Measurements from ENCODE around the gene MECP2.
"Not testable (repeated sequence)": the region's sequence is repeated elsewhere in the genome, so short reads cannot be mapped to it uniquely, and the experiment has no call there.

The MECP2 gene

DNA sequence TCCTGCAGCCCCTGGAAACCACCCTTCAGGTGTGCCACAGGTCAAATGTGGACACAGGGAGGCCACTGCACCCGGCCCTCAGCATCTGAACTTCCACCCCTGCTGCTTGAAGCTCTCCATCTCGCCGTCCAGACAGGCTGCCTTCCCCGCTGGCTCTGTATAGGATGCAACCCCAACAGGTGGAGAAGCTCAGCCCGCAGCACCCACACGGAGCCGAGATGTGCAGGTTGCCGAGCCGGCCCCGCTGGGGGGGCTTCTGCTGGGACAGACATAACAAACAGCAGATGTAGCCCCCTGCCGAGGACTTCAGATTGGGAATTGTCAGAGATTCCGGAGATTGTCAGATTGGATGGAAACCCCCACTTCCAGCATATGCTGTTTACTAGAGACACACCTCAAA is 104.4 kb downstream of the MECP2 start:
- no peak for DNase-seq (ENCODE audit: low read depth)

DNA sequence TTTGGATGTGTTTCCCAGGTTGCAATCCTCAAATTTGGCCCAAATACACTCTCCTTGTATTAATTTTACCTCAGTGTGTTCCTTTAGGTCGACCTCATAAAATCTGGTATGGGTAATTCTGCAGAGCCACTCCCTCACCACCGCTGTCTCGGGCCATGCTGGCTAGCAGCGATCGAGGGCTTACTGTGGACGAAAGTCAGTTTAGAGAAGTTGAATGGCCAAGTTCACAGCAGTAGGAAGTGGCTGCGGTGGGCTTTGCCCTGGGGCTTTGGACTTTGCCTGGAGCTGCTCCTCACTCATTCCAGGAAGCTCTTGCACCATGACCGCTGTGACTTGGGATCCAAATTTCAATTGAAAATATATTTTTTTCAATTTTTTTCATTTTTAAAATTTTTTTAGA is 105.3 kb downstream of the MECP2 start:
- DNase-seq (ENCODE audit: low read depth): no peak

DNA sequence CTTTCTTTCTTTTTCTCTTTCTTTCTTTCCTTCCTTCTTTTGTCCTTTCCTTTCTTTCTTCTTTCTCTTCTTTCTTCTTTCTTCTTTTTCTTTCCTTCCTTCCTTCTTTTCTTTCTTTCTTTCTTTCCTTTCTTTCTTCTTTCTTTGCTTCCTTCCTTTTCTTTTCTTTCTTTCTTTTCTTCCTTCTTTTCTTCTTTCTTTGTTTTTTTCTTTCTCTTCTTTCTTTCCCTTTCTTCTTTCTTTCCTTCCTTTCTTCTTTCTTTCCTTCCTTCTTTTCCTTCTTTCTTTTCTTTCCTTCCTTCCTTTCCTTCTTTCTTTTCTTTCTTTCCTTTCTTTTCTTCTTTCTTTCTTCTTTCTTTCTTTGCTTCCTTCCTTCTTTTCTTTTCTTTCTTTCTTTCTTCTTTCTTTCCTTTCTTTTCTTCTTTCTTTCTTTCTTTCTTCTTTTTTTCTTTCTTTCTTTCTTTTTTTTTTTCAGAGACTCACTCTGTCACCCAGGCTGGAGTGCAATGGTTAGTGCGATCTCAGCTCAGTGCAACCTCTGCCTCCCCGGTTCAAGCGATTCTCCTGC is 106.4 kb downstream of the MECP2 start:
- DNase-seq (ENCODE audit: low read depth): no peak

DNA sequence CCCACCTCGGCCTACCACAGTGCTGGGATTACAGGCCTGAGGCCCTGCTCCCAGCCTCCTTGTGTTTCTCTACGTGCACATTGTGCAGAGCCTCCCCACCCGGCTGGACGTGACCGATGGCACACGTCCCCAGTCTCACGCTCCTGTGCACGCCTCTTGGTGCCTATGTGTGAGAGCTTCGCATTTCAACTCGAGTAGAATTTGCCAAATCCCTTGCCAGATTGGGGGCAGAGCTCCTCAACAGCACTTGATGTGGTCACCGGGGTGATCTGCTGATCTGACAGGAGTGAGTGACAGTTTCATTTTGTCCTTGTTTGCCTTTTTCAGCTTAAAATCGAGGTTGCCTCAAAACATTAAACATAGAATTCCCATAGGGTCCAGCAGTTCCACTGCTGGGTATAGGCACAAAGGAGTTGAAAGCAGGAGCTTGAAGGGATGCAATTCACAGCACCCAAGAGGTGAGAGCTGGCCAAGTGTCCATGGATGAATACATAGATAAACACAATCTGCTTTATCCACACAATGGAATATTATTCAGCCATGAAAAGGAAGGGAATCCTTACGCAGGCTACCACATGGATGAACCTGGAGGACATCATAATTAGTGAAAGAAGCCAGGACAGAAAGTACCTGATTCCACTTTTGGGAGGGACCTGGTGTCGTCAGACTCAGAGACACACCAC is 107.4 kb downstream of the MECP2 start:
- DNase-seq (ENCODE audit: low read depth): no peak

DNA sequence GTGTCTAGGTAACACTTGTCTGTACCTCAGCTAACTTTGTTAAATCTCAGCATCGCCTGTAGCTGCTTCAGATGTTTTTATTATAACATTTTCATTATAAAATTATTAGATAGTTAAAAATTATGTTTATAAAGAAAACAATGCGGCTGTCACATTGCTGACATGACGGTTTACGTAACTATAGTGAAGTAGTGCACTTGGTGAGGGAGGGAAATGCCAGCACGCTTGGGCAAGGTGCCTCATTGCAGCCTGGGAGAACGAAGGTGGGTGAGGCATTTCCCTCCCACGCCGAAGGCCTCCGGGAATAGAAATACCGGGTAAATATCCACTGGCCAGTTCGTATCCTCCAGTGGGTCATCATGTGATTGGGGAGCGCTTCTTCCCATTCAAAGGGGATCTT is 109.0 kb downstream of the MECP2 start:
- no peak for DNase-seq (ENCODE audit: low read depth)

DNA sequence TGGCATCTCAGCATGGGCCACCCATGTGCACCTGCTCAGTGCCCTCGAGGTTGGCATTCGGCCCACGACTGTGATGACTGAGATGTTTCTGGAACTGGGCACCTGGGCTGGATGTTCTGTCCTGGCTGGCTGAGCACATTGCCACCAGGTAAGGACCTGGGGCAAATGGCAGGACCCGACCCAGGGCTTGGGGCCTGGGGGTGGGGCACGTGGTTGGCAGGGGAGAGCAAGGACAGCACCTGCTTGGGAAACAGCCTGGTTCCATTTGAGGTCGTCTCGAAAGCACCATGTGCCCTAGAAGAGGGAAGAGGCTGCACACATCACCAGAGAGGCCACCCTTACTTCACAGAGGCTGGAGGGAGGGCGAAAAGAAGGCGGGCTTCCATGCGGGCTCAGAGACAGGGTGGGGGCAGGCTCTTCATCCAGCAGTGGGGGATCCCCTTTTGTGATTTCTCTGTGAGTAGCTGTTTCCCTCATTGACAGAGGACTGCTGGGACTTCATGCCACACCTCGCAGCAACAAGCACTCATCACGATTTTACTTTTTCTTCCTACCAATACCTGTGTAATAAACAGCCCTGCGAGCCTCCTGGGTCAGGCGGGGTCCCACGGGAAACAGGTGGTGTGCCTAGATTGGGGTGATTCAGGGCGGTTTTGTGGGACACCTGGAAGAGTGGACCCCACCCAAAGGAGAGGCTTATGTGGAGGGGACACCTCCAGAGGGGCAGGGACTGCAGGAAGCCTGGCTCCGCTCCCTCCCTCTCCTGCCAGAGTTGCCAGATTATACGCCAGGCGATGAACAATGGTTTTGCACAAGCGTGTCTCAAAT is 113.0 kb downstream of the MECP2 start:
- peak; percentile 49 for DNase-seq (ENCODE audit: low read depth)

DNA sequence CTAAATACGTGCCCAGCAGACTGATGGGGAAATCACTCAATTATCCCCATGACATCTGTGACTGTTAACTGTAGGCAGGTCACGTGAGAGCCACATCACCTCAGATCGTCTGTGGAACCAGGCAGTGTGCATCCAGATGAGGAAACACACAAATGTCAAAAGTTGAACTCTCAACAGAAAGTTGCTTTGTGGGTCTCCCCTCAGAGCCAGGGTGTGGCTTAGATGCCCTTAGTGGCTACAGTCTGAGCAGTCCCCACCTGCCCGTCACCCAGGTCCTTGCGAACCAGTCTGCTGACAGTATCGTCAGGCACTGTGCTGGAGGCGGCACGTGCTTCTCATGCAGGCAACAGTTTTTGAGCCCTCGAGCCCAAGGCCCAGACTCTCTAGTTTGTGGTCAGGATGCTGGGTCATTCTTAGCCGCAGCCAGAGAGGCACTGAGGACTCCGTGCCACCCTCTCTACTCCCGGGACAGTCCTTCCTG is 114.2 kb downstream of the MECP2 start:
- no peak for DNase-seq (ENCODE audit: low read depth)

DNA sequence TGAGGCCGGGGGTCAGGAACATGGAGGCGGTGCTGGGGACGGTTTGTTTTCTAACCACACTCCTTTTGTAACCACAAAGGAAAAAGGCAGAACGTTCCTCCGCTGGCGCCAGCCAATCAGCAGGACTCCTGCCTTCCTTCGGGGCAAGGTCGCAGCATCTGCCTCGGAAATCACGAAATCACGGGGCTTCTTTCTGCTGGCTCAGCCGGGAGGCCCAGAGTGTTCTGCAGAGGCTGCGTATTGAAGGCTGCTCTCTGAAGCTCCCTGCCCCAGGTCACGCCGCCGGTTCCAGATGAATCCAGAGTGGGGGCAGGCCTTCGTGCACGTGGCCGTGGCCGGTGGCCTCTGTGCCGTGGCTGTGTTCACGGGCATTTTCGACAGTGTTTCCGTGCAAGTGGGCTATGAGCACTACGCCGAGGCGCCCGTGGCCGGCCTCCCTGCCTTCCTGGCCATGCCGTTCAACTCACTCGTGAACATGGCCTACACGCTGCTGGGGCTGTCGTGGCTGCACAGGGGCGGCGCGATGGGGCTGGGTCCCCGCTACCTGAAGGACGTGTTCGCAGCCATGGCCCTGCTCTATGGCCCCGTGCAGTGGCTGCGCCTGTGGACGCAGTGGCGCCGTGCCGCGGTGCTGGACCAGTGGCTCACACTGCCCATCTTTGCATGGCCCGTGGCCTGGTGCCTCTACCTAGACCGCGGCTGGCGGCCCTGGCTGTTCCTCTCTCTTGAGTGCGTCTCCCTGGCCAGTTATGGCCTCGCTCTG is 115.6 kb downstream of the MECP2 start:
- peak; percentile 36 for DNase-seq (ENCODE audit: low read depth)

DNA sequence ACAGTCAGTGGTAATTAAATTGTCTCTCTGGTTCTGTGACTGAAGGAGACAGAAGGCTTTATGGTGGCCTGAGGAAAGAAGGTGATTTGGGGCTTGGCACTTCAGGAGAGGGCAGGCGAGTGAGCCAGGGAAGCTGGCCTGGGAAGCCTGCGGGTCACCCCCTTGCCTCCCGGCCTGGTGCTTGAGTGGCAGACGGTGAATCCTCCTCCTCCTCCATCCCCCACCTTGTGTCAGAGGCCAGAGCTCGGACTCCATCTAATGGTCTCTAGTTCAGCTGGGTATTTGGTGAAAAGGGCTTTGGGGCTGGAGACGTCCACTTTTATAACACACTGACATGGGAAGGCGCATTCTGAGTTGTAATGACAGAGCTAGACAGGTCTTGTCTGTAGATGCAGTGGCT is 116.3 kb downstream of the MECP2 start:
- DNase-seq (ENCODE audit: low read depth): no peak

DNA sequence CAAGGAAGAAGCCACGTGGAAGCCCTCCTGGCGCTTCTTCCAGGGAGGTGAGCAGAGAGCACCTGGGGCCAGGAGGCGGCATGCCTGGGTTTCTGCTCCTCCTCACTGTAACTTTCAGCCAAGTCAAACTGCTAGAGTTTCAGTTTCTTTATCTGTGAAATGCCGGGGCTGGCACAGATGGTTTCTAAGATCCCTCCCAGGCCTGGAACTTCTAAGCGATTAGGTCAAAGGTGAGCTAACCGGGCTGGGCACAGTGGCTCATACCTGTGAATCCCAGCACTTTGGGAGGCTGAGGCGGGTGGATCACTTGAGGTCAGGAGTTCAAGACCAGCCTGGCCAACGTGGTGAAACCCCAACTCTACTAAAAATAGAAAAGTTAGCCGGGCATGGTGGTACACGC is 117.1 kb downstream of the MECP2 start:
- DNase-seq (ENCODE audit: low read depth): not testable (repeated sequence)

DNA sequence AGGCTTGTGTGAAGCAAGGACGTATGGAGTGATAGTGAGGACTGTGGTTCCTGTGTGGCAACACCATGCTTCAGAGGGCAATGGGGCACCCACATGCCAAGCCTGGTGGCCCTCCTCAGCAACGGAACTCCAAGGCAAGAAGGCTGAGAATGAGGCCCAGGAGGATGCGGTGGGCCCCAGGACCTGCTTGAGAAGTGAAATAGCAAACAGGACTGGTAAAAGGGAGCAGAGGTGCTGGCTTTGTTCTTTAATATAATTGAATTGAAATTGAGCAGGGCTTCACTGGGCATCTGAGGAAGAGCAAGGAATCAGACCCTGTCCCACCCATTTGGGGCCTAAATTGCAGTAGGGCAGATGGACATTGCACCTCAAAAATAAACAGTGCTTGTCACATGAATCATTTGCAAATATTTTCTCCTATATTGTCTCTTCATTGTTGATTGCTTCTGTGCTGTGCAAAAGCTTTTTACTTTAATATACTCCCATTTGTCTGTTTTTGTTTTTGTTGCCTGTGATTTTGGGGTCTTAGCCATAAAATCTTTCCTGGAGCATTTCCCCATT is 122.7 kb downstream of the MECP2 start:
- DNase-seq (ENCODE audit: low read depth): no peak

DNA sequence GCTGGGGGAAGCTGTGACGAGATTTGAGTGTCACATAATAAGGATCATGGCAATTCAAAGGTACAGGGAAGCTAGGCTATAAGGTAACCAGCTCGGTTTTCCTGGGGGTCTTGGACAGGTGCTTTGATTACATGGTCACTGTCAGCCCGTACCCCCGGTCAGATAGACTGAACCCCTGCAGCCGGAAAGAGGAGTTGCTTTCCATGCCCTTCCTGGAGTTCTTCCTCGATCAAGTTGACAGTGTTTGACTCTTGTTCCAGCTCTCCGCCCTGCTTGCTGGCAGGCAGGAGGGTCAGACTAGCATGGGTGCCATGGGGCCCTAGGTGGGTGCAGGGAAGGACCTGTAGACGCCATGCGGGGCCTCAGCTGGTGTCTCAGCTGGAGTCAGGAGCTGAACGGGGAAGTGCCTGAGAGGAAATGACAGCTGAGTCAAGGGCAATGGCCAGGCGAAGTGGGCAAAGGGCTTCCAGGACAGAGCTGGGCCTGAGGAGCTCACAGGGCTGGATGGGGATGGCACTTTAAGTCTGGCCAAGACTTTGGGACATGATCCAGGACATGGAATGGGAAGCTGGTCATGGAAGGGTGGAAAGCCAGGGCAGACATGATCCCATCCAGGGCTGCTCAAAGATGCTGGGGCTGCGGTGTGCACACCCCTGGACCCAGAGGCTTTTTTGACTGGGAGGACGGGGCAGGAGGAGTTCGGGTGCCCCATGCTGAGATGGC is 123.4 kb downstream of the MECP2 start:
- no peak for DNase-seq (ENCODE audit: low read depth)

DNA sequence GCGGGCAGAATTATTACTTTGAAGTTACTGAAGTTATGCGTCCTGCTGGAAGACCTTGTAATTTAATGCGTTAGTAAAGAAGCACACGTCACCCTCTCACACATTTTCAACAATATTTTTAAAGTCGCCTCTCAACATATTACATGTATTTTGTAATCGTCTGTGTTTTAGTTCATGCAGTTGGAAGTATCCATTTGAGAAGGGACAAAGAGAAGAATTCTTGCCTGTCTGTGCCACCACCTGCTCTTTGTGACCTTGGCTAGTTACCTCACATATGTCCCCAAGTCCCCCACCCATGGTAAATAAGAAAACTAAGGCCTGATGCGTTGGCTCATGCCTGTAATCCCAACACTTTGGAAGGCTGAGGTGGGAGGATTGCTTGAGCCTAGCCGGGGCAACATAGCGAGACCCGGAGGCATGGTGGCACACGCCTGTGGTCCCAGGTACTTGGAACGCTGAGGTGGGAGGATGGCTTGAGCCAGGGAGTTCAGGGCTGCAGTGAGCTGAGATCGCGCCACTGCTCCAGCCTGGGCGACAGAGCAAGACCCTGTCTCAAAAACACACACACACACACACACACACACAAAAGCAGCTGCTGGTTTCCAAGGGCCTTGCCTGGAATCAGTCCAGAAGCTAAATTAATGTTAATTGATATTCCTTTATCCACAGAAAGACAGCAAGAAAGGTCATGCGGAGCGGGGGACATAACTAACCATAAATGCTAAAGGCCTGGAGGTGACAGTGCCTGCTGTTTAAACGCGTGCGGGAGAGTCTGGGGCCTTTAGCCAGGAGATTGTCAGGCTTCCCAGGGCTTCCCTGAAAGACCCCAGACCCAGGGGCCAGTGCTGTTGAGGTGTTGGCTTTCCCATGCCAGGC is 124.2 kb downstream of the MECP2 start:
- no peak for DNase-seq (ENCODE audit: low read depth)

DNA sequence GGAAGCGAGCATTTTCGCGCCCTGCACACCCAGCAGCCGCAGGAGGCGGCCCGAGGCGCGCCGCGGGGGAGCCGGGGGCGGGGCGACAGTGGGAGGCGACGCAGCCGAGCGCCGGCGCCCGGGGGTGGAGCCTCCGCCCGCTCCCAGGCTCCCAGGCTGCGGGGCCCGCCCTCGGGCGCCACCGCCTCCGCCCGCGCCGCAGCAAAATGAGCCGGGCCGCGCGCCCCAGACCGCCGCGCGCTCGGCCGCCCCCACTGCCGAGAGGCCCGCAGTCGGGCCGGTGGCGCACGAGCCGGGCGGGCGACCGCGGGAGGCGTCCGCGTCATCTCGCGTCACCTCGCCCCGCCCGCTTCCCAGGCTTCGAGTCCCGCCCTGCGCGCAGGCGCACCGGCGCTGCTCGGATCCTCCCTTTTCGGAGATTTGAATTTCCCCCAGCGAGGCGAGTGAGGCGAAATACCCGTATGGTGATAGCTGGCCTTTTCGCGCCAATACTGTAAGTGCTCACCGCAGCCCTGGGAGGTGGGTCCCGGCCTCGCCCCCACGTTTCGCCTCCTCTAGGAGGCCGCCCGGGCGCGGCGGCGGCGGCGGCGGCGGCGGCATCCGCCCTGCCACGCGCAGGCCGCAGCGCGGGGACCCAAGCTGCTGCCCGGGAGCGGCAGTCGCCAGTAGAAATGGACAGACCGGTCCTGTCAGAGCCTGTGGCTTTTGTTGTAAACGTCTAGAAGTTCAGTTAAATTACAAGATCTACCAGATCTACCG is 125.0 kb downstream of the MECP2 start, which contains the start of gene TMEM187:
Gene TMEM187 (plus strand): TSS at position 387 of the 759 bp plus-strand sequence. CDS start 9,309 bp downstream, outside the sequence.
- DNase-seq (ENCODE audit: low read depth): peak; percentile 83
